ENCODE data around the gene IFNL4.
"Not testable (repeated sequence)": the region's sequence is repeated elsewhere in the genome, so short reads cannot be mapped to it uniquely, and the experiment has no call there.

IFNL4 gene

DNA sequence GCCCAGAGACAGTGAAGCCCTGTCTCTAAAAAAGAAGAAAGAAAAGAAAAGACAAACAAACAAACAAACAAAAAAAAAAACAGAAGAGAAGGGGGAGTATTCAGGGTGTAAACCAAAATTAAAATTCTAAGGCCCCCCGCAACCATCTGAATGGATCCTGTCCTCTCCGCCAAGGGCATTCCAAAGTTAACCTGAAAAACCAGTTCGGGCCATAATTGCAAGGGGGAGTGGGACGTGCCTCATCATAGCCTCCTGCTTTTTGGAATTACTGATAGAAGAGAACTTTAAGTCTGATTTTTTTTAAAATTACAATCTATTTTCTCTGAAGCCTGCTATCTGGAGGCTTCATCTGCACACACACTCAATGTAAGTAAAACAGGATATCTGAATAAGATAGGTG, 13.8 kb upstream of the IFNL4 start:
- DNase-seq (ENCODE audit: low read depth): no peak
- H3K4me3 ChIP-seq (ENCODE audit: low read depth, low read length): no peak overlapping the region

DNA sequence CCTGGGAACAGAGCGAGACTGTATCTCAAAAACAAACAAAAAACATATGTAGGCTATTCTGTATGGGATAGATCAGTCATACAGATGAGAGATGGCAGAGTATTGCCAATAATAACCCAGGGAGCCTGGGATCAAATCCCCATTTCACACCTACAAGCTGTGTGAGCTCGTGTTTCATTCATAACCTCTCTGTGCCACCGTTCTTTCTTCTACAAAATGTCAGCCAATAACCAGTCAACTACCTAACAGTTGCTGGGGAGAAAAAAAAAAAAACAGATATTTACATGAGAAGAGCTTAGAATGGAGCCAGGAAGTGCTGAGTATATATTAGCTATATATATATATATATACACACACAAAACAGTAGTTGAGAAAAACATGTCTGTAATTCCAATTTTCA, 13.0 kb upstream of the IFNL4 start:
- H3K4me3 ChIP-seq (ENCODE audit: low read depth, low read length): no peak overlapping the region
- DNase-seq (ENCODE audit: low read depth): no peak

DNA sequence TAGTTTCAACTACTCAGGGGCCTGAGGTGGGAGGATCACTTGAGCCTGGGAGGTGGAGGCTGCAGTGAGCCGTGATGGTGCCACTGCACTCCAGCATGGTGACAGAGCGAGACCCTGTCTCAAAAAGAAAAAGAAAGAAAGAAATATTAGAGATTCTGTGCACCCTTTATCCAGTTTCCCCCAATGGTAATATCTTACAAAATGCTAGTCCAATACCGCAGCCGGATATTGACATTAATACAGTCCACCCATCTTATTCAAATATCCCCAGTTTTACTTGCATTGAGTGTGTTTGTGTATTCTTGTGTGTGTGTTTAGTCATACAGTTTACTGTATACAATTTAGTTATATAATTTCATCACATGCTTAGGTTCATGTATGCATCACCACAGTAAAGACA, 8.6 kb upstream of the IFNL4 start:
- DNase-seq (ENCODE audit: low read depth): no peak

DNA sequence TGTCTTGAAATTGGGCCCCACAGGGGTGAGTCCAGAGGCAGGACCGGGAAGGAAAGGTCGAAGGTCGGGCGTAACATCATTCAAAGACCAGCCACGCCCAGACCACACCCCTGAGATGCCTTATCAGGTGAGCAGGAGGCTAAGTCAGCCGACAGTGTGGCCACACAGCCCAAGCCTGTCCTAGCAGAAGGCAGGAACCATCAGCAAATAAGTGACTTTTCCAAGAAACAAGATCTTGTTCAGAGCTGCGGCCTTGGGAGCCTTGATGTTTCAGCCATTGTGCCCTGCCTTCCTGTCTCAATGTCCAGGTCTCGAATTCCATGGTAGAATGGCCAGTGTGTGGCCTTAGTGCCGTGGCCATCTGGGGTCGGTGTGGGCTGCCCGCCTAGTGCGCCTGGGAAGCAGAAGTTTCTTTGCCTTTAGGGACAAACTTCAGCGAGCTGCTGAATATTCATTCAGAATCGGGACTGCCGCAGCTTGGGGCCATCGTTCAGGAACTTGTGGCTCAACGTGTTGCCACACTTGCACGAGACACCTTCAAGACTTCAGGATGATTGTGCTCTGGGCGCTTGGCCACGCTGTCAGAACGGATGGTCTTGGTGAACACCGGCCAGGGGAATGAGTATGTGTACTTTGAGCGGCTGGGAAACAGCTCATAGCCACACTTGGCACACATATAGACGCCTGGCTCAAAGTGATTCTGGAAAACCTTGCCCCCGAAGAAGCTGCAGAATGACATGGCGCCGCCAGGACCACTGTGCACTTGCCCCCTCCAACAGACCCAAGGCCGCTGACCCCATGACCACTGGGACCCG, 6.1 kb upstream of the IFNL4 start:
- DNase-seq (ENCODE audit: low read depth): no peak
- H3K4me3 ChIP-seq (ENCODE audit: low read depth, low read length): no peak overlapping the region

More for the DNA sequence above, 8.6 kb upstream of the IFNL4 start:
- no peak overlapping the region for H3K4me3 ChIP-seq (ENCODE audit: low read depth, low read length)

DNA sequence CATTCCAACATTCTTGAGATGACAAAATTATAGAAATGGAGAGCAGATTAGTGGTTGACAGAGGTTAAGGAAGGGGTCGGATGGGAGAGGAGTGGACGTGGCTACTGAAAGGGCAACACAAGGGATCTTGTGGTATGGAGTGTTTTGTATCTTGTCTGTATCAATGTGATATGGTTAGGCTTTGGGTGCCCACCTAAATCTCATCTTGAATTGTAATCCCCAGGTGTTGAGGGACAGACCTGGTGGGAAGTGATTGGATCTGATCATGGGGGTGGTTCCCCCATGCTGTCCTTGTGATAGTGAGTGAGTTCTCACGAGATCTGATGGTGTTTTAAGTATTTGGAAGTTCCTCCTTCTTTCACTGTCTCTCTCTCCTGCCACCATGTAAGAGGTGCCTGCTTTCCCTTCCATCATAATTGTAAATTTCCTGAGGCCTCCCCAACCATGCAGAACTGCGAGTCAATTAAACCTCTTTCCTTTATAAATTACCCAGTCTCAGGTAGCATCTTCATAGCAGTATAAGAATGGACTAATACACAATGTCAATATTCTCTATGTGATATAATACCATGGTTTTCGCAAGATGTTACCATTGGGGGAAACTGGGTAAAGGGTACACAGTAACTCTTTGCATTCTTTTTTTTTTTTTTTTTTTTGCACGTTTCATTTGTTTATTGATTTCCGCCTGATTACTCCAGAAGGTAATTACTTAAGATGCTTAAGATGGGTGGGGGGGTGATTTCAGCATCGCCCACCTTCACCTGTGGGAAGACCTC, 4.9 kb upstream of the IFNL4 start:
- no peak overlapping the region for H3K4me3 ChIP-seq (ENCODE audit: low read depth, low read length)
- DNase-seq (ENCODE audit: low read depth): no peak

DNA sequence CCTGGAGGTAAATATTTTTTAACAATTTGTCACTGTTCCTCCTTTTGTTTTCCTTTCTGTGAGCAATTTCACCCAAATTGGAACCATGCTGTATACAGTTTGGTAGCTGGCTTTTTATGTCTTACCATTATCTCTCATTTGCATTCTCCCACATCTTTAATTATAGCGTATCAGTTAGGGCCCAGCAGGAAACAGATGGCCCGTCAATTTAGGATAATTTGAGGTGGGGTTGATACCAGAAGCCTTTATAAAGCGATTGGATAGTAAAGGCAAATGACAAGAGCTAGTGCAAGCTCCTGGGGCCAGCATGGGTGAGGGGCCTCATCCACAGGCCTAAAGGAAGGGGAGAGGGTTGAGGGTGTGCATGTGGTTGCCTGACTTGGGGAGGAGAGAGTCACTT, 3.8 kb upstream of the IFNL4 start:
- no peak overlapping the region for H3K4me3 ChIP-seq (ENCODE audit: low read depth, low read length)
- no peak for DNase-seq (ENCODE audit: low read depth)

DNA sequence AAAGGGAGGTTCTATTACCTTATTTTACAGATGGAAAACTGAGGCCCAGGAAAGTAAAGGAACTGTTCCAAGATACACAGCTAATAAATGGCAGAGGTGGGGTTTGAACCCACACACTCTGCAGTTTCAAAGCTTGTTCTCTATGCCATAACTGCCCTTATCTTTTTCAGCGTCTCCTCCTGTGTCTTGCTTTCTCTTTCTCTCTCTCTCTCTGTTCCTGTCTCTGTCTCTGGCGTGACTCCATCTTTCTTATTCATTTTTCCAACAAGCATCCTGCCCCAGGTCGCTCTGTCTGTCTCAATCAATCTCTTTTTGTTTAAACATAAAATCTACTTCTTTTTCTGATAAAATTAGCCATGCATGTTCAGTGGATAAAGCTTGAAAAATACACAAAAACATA, 3.2 kb upstream of the IFNL4 start:
- DNase-seq (ENCODE audit: low read depth): no peak
- no peak overlapping the region for H3K4me3 ChIP-seq (ENCODE audit: low read depth, low read length)

DNA sequence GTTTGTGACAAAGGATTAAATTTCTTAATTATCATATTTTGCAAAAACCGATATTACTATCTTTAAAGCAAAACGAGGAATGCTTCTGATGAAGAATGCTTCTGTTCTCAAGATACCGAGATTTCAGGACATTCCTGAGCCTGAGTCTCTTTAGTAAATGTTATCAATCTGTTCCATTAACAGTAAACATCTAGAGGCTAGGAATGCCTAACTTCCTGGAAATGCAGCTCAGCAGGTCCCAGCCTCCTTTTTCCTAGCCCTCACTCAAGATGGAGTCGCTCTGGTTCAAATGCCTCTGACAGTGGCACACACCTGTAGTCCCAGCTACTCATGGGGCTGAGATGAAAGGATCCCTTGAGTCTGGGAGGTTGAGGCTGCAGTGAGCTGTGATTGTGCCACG, 2.4 kb upstream of the IFNL4 start:
- no peak for DNase-seq (ENCODE audit: low read depth)
- no peak overlapping the region for H3K4me3 ChIP-seq (ENCODE audit: low read depth, low read length)

DNA sequence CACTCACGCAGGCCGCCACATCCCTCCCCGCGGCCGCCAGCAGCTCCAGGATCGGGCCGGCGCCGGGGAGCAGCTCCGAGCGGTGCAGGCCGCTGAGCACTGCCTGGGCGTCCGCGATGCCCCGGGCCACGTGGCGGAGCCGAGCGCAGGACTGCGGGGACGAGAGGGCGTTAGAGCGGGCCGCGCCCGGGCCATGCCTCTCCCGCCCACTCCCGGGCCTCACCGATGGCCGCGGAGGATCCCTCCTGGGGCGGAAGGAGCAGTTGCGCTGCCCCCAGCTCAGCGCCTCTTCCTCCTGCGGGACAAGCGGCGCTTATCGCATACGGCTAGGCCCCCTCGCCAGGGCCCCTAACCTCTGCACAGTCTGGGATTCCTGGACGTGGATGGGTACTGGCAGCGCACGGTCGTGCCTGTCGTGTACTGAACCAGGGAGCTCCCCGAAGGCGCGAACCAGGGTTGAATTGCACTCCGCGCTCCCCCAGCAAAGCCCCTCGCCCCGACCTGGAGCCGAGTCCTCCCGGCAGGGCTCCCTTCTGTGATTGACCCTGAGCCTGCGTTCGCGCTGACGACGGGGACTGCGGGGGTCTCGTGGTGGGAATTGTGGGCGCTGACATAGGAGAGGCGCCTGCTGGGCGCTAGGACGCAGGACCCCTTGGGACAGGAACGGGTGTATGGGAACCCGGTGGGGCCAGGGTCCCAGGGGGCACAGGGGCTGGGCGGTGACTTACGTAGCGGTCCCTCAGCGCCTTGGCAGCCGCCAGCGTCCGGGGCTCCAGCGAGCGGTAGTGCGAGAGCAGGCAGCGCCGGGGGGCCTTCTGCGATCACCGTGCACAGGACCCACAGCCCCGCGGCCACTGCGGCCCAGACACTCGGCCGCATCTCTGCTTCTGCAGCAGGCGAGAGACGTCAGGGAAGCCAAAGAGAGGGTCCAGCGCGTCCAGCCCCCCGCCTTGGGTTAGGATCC, 673 bp downstream of the IFNL4 start:
- DNase-seq (ENCODE audit: low read depth): no peak
- H3K4me3 ChIP-seq (ENCODE audit: low read depth, low read length): no peak overlapping the region

DNA sequence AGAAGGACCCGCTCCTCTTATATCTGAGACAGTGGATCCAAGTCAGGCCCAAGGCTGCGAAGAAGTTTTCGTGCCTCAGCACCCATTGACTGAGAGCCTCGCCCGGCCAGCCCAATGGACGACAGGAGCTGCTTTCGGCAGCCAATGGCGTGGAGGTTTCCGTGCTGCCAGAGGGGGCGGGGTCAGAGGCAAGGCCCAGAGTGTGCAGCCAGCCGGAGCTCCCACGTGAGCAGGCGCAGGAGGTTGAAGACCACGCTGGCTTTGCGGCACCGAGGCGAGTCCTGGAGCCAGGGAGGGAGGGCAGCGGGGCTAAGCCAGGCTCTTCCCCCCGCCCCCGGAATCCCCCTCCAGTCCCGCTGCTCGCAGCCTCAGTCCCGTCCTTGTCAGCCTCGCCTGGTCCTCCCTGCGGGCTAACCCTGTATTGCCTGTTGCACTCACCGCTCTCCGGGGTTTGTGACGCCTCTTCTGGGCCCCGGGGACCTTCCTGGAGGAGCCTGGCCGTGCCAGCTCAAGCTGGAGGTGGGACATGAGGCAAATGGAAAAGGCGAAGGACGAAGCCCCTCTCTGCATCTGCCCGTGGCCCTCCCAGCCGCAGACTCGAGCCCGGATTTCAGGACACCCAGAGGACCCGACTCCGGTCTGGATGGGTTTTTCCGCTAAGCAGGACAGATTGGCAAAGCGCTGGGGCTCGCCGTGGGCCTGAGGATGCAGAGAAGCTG, 1.5 kb downstream of the IFNL4 start:
- DNase-seq (ENCODE audit: low read depth): no peak
- no peak overlapping the region for H3K4me3 ChIP-seq (ENCODE audit: low read depth, low read length)

DNA sequence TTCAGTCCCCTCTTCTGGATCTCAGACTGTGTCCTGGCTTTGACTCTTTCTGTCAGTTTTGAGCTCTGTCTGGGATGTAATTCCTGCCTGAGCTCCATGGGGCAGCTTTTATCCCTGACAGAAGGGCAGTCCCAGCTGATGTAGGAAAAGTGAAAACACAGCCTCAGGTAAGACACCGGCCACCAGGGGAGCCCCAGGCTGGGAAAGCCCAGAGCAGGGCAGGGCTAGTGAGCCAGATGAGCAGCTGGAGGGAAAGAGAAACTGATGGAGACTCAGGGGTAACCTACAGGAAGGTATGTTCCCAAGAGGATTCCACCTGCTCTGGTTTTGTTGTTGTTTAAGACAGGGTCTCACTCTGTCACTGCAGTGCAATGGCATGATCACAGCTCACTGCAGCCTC, 3.5 kb downstream of the IFNL4 start:
- DNase-seq (ENCODE audit: low read depth); H3K4me3 ChIP-seq (ENCODE audit: low read depth, low read length): not testable (repeated sequence)

DNA sequence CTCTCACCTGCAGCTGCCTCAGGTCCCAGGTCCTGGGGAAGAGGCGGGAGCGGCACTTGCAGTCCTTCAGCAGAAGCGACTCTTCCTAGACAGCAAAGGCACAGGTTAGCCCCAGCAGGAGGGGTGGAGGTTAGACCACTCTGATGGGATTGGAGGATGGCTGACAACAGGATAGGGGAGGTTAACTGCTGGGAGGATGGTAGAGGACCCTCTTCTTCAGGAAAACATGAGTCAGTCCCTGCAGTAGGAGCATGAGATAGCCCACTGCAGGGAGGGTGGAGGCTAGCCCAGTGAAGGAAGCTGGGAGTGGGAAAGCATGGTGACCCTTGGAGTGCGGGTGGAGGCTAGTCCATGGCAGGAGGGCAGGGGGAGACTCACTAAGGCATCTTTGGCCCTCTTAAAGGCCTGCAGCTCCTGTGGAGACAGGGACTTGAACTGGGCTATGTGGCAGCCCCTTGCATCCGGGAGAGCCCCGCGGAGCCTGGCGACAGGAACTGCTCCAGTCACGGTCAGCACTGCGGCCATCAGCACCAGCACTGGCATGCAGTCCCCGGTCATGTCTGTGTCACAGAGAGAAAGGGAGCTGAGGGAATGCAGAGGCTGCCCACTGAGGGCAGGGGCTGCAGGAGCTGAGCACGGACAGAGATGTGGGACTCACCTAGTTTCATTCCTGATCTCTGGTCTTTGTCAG, 4.1 kb downstream of the IFNL4 start, which contains the start of gene IFNL3:
Gene IFNL3, minus strand, starts transcription at position 597 of the 691 bp plus-strand sequence. Its CDS starts 39 bp downstream, at position 558.
- DNase-seq (ENCODE audit: low read depth); H3K4me3 ChIP-seq (ENCODE audit: low read depth, low read length): not testable (repeated sequence)

DNA sequence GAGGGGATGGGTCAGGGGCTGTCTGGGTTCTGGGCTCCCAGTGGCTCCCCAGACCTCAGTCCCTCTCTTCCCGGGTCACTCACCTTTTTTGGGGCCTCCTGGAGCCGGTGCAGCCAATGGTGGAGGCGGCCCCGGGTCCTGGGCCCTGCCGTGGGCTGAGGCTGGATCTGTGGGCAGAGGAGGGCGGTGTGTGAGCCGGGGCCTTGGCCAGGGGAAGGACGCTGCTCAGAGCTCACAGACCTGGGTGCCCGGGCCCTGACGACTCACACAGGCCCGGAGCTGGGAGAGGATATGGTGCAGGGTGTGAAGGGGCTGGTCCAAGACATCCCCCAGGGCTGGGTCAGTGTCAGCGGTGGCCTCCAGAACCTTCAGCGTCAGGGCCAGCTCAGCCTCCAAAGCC, 4.9 kb downstream of the IFNL4 start:
- H3K4me3 ChIP-seq (ENCODE audit: low read depth, low read length); DNase-seq (ENCODE audit: low read depth): not testable (repeated sequence)

DNA sequence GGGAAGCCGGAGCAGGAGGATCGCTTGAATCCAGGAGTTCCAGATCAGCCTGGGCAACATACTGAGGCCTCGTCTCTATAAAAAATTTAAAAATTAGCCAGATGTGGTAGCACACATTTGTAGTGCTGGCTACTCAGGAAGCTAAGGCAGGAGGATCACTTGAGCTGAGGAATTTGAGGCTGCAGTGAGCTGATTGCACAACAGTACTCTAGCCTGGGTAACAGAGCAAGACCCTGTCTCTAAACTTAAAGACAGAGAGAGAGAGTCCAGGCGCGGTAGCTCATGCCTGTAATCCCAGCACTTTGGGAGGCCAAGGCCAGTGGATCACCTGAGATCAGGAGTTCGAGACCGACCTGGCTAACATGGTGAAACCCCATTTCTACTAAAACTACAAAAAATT, 8.2 kb downstream of the IFNL4 start:
- DNase-seq (ENCODE audit: low read depth): no peak
- no peak overlapping the region for H3K4me3 ChIP-seq (ENCODE audit: low read depth, low read length)

DNA sequence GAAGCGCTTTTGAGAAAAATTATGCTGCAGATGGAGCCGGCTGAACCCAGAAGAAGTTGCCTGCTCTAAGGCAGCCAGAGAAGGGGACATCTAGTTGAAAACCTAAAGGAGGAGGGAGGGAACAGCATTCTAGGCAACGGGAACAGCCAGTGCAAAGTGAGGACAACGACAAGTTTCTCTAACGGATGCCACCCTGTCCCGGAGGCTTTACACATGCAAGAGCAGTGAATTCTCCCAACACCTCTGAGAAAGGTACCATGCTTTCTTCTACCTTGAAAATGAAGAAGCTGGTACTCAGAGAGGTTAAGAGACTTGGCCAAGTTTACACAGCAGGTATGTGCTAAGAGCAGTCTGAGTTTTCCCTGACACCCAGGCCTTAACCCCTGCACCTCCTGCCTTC, 9.7 kb downstream of the IFNL4 start:
- no peak overlapping the region for H3K4me3 ChIP-seq (ENCODE audit: low read depth, low read length)
- DNase-seq (ENCODE audit: low read depth): no peak

DNA sequence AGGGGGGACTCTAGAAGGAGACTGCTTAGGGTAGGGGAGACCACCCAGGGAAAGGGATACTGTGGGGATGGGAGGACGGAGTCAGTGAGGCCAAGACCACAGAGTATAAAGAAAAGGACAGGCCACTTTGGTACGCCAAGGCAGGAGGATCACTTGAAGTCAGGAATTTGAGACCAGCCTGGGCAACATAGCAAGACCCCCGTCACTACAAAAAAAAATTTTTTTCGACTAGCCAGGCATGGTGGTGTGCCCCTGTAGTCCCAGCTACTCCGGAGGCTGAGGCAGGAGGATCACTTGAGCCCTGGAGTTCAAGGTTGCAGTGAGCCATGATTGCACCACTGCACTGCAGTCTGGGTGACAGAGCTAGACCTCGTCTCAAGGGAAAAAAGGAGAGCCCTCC, 10.4 kb downstream of the IFNL4 start:
- no peak for DNase-seq (ENCODE audit: low read depth)
- no peak overlapping the region for H3K4me3 ChIP-seq (ENCODE audit: low read depth, low read length)

DNA sequence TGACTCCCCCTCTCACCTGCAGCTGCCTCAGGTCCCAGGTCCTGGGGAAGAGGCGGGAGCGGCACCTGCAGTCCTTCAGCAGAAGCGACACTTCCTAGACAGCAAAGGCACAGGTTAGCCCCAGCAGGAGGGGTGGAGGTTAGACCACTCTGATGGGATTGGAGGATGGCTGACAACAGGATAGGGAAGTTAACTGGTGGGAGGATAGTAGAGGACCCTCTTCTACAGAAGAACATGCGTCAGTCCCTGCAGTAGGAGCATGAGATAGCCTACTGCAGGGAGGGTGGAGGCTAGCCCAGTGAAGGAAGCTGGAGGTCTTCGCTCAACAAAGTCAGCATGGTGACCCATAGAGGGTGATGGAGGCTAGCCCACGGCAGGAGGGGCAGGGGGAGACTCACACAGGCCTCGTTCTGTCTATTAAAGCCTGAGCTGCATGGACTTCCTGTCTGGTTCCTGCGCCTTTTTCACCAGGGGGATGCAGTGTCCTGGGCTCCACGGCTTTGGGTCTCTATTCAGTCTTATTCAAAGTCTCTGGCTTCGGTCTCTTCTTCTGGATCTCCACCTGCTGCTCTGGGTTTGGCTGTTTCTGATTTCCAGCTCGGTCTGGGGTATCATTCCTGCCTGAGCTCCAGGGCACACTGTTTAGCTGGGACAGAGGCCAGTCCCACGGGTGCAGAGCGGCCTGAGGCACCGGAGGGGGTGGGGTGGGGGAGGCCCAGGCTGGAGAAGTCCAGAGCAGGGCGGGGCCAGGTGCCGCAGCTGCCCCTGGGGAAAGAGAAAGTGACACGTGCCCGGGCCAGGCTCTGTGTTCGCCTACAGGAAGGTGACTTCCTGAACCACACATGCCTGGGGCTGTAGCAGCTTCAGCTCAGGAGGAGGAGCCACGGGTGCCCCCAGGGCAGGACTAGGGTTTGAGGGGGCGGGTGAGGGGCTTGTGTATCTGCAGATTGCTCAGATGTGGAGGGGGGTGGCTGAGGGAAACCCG, 11.2 kb downstream of the IFNL4 start:
- no peak for DNase-seq (ENCODE audit: low read depth)
- H3K4me3 ChIP-seq (ENCODE audit: low read depth, low read length): no peak overlapping the region

Measured in skeletal muscle cell (primary cell).